Activated CD8-positive, alpha-beta memory T cell treated with anti-CD3 and anti-CD28 coated beads, Interleukin-2, amount 50 U/mL, for 48 hours (primary cell): ENCODE results near the gene TTPAL.

Experiments used
- DNase-seq: peaks from one replicate; pipeline ENCODE4 v3.0.0-alpha.2; 2020

The TTPAL gene

DNA sequence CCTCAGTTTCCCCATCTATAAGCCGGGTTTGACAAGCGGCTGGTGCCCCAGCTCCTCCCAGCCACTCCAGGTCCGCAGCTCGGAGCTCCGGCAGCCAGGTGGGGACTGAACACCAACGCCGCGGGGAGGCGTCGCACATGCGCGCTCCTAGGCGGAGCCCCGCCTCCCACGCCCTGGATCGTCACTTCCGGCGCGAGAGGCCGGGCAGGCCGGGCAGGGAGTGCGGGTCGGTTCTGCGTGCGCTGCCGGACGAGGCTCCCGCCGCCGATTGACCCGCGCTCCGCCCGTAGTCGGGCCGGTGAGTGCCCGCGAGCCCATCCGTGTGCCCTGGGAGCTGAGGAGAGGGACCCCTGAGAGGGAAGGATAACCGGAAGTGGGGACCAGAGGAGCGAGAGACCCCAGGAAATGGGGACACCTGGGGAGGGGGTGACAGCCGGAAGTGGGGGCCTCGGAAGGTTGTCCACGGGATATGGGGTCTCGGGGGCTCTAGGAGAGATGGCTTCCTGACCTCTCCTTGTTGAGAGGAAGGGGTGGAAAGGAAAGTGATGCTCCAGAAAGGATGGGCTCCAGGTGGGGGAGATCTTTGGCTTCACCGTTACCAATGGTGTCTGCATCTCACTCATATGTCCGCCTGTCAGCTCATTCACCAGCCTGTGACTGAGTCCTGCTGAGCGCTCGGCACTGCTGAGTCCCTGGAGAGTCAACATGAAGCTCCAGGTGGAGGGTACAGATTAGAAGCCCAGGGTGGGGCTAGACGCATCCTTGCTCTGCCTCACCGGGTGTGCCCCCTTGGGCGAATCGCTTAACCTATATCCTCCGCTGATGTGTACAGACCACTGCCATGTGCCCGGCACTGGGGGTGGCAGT is at the start of gene TTPAL:
TTPAL (plus strand) TSS at position 181 of the 867 bp plus-strand sequence. CDS start 4,126 bp downstream, outside the sequence.
- peak; percentile 97 for DNase-seq

DNA sequence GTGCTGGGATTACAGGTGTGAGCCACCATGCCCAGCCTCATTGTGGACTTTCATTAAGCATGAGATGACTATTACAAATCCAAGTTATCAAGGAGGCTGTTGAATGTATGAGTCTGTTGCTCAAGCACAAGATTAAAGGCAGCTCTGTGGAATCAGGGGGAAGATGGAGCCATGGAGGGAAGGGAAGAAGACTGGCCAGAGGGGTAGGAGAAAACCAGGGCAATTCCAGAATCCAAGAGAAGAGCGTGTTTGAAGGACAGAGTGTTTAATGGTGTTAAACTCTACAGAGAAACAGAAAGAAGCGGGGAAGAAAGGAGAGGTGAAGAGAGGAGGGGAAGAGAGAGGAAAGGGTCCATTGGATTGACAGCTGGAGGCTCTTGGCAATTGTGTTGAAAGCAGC is 49.8 kb upstream of the TTPAL start:
- no peak for DNase-seq

DNA sequence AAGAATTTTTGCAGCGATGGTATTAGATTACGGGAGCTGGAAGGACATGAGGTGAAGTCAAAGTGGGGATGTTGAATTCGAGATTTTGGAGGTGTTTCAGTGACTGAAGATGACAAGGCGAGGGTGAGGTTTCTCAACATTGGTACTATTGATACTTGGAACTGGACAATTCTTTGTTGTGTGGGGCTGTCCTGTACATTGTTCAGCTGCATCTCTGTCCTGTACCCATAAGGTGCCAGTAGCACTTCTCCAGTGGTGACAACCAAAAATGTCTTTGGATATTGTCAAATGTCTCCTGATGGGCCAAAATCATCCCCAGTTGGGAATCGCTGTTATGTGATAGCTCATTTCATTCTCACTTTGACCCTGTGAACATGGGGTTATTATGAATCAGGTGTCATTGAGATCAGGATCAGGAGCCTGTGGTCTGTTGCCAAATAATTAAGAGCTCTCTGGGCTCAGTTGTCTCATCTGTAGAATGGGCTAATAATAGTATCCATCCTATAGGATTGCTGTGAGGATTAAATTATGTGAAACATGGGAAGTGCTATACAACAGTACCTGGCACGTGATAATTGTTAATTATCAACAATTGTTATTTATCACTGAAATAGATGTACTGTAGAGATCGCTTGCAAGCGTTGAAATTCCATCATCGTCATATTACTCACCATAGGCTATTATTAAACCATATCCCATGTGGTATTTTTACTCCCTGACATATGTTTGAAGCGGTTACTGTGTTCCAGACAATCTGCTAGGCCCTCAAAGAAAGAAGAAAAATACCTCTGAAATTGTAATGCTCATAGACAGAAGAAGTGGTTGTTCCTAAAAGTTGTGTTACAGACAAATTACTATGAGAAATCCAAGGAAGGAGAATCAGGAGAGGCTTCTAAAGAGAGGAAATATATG is 48.5 kb upstream of the TTPAL start:
- no peak for DNase-seq

GRCh38 chr20:44427804-44428173 is 47.9 kb upstream of the TTPAL start:
- no peak for DNase-seq

GRCh38 chr20:44428174-44429016 is 47.3 kb upstream of the TTPAL start:
- DNase-seq = no peak

- no peak for DNase-seq
These were observed 46.7 kb upstream of the TTPAL start for GRCh38 chr20:44429017-44429339.

- DNase-seq = no peak
These were observed 46.0 kb upstream of the TTPAL start for GRCh38 chr20:44429419-44430269.

- DNase-seq = no peak
These were observed 45.2 kb upstream of the TTPAL start for GRCh38 chr20:44430270-44431065.

GRCh38 chr20:44431118-44431501 is 44.6 kb upstream of the TTPAL start:
- no peak for DNase-seq

GRCh38 chr20:44431502-44432234 is 44.0 kb upstream of the TTPAL start:
- no peak for DNase-seq

DNA sequence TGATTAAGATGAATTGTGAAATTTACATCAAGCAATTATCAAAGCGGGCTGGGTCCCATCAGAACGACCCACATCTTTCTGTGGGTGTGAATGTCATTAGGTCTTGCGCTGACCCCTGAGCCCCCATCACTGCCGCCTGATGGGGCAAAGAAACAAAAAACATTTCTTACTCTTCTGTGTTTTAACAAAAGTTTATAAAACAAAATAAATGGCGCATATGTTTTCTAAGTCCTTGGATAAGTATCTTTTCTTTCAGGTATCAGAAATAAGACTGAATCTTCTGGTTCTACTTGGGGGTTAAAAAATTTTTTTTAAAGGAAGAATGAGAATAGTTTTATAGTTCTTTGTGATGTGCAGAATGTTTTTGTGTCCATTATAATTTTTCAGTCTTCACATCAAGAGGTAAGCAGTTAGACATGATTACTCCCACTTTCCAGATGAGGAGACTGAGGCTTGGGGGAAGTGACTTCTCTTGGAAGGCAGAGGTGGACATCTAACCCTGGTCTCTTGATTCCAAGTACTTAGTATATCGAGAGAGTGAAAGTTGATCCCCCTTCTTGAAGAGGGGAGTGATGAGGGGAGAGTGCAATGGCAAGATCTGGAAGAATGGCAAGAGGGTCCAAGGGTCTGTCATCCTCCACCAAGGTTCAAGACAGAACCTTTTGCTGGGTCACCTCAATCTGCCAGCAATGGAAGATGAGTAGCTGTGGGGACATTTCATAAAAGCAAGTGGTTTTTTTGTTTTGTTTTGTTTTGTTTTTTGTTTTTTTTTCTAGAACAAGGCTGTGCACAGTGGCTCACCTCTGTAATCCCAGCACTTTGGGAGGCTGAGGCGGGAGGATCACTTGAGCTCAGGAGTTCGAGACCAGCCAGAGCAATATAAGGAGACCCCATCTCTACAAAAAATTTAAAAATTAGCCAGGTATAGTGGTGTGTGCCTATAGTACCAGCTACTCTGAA is 42.8 kb upstream of the TTPAL start:
- no peak for DNase-seq

- DNase-seq = no peak
These were observed 41.7 kb upstream of the TTPAL start for GRCh38 chr20:44433751-44434538.

DNA sequence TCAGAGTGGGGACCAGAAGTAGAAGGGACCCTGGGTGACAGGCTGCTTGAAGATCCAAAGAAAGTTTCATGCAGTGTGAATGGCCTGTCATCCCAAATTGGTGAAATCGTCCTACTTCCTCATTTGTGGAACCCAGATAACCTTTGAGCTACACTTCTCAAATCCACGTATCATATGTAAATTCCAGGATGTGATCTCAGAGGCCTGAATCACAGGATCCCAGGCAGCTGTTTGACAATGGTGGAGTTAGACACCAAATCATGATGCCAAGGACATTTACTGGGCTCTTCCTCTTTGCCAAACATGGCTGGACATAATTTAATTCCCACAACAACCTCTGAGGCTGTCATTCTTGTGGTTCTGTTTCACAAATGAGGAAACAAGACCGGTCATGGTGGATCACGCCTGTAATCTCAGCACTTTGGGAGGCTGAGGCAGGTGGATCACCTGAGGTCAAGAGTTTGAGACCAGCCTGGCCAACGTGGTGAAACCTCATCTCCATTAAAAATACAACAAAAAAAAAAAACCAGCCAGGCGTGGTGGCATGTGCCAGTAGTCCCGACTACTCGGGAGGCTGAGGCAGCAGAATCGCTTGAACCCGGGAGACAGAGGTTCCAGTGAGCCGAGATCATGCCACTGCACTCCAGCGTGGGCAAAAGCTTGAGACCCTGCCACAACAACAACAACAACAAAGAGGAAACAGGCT is 39.9 kb upstream of the TTPAL start:
- no peak for DNase-seq

DNA sequence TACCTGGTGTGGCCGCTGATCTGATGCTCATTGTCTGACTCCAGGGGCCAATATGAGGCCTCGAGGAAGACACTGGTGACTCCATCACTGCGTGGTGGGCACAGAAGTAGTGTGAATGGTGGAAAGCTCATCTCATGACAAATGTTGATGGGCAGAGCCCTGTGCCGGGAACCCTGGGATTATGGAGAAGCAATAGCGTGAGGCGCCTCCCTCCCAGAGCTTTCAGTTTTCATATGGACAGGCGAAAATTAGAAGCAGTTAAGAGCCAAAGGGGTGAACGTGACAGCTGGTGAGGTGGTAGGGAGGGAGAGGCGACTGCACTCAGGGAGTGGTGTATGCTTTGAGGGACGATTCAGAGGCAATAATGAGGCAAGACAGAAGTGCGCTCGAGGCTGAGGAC is 39.3 kb upstream of the TTPAL start:
- no peak for DNase-seq

DNA sequence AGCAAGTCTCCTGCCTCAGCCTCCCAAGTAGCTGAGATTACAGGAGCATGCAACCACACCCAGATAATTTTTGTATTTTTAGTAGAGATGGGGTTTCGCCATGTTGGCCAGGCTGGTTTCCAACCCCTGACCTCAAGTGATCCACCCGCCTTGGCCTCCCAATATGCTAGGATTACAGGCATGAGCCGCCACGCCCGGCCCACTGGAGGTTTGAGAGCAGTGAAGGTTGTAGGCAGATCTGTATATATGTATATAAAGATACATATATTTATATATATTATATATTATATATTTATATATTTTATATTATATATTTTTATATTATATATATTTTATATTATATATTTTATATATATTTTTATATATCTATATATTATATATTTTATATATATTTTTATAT is 38.2 kb upstream of the TTPAL start:
- DNase-seq = no peak

GRCh38 chr20:44438782-44439181 is 36.9 kb upstream of the TTPAL start:
- DNase-seq = no peak

GRCh38 chr20:44439318-44439717 is 36.4 kb upstream of the TTPAL start:
- no peak for DNase-seq
